HG03520 (cell line): Measurements from ENCODE around the gene NELL1.
"Not testable (repeated sequence)": the region's sequence is repeated elsewhere in the genome, so short reads cannot be mapped to it uniquely, and the experiment has no call there.

ENCODE experiments used
- ATAC-seq: cut with Tn5 transposase; IDR thresholded peaks from one replicate; pipeline ENCODE4 v1.9.1; 2021; ENCODE audit warnings: mild to moderate bottlenecking, moderate library complexity; ENCODE audit not compliant: unreplicated experiment

The NELL1 gene

DNA sequence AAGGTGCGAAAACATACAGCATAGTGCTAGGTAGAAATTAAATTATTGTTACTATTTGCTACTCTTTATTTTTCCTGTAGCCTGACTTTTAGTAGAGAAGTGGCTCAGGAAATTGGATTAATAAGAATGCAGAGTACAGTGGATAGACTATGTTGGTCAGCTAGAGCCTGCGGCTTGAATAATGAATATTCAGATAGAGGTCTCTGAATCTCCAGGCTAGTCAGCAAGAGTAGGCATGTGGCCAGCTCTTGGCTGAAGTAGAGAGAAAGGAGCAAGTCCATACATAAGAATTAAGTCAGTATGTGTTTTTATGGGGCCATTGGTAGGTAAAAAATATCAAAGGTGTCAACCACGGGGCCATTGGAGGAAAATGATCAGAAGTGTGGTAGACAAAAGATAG is 413.5 kb downstream of the NELL1 start:
- ATAC-seq: no peak

- ATAC-seq: no peak
Observed at GRCh38 chr11:21088930-21089329, 419.5 kb downstream of the NELL1 start.

DNA sequence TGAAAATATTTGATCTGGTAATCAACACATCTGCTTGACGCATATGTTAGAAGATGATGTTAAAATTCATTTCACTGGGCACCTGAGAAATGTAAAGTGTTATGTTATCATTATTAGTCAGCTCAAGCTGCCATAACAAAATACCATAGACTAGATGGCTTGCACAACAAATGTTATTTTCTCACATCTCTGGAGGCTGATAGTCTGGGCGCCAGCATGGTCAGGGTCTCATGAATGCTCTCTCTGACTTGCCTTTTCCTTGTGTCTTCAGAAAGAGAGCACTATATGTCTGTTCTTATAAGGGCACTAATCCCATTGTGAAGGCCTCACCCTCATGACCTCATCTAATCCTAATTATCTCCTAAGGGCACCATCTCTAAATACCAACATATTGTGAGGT is 435.3 kb downstream of the NELL1 start:
- no peak for ATAC-seq

DNA sequence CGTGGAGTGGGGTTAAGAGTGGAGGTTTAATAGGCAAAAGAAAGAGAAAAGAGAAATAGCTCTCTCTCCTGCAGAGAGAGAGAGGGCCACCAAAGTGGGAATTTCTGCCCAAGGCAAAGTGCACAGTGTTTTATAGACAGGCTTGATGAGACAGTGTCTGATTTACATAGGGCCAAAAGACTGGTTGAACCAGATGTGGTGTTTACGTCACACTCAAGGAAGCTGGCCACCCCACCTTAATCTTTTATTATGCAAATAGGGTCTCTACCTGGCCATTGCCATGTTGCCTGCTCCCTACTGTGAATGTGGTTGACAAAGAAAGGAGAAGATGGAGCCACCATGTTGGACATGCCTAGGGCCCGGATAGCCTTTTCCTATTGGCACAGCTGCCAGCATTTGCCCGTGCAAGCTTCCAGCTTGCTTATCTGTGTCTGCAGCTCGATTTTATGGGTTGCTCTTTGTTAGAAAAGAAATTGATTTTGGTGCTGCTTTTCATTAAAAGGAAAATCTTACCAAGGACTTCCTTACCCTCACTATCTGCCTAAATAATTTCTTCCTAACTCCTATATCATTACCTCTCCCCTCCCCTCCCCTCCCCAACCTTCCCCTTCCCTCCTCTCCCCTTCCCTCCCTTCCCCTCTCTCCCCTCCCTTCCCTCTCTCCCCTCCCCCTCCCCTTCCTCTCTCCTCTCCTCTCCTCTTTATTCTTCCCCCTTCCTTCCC is 436.0 kb downstream of the NELL1 start:
- ATAC-seq: no peak

- ATAC-seq: no peak
Observed at GRCh38 chr11:21109341-21109740, 440.0 kb downstream of the NELL1 start.

DNA sequence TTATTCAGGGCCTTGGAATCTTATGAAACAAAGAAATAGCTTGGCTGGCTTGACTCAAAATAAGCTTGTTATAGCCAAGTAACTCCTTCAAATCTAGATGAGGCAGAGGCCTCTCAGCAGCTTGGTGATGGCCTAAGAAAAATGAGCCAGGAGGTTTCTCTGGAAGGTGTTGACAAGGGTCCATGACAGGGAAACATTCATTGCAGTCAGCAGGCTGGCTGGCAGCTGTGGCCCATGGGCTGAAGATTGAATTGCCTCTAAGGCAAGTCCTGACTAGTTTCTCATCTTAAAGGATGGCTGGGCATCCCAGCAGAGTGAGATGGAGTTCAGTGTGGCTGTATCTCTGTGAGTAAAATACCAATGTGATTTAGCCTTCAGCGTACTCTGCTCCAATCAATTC is 441.0 kb downstream of the NELL1 start:
- ATAC-seq: no peak

DNA sequence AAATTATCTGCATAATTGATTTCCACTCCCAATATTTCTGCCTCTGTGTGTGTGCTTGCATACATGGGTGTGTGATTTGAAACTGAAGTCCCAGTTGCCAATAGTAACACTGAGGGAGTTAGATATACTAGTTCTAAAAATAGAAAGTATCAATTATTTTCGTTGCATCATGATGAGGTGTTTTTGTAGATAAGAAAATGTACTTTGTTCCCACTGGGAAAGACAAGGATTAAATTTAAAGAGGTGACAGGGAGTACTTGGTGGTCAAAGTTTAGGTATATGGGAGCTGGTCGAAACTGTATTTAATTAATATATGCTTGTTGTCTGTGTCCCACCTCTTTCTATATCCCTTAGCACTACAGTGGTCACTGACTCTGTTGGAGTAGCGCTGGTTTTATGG is 444.5 kb downstream of the NELL1 start:
- no peak for ATAC-seq

DNA sequence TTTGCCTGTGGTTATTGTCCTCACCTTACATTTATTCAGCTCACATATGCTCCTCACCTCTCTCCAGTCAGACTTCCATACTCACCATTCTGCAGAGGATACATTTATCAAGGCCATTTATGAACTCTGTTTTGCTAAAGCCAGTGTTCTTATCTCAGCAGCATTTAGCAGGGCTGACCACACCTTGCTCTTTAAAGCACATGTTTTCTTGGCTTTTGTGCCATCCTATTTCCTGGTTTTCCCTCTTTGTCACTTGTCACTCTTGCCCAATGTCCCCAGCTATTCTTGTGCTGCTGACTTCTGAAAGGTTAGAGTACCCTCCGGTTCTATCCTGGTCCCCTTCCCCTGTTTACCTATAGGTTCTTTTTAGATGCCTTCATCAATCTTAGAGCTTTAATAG is 446.6 kb downstream of the NELL1 start:
- ATAC-seq: no peak

DNA sequence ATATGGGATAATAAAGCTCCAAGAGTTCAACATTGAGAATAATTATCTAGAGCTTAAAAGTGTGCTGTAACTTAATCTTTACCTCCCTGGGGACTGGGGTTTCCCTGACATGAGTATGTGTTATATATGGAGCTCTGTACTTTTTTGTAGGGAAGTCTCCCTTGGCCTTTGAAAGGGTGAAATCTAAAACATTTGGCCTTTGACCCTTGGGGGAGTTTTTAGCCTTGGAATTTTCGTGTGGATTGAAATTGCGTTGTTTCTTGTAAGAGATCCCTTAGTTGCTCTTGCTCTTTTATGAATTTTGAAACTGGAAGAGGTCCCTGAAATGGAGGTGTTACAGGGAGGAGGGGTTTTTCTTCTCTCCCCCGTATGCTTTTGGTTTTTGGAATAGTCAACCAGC is 450.0 kb downstream of the NELL1 start:
- ATAC-seq: no peak

DNA sequence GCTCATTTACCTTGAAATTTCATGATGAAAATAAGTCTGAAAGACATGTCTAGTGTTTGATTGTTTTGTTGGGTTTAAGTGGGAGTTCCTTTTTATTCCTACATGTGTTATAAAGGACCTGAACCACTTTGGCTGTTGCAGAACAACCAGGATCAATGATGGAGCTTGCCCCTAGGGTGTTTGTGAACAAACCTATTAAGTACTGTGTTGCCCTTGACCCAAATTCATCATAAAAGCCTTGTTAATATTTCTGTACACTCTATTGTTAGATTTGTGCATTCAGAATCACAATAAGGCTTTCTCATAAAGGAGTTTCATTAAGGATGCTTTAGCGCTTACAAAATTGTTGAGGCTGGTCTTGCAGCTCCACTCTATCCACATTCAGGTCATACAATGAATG is 452.6 kb downstream of the NELL1 start:
- ATAC-seq: no peak

GRCh38 chr11:21122523-21122922 is 453.1 kb downstream of the NELL1 start:
- no peak for ATAC-seq

DNA sequence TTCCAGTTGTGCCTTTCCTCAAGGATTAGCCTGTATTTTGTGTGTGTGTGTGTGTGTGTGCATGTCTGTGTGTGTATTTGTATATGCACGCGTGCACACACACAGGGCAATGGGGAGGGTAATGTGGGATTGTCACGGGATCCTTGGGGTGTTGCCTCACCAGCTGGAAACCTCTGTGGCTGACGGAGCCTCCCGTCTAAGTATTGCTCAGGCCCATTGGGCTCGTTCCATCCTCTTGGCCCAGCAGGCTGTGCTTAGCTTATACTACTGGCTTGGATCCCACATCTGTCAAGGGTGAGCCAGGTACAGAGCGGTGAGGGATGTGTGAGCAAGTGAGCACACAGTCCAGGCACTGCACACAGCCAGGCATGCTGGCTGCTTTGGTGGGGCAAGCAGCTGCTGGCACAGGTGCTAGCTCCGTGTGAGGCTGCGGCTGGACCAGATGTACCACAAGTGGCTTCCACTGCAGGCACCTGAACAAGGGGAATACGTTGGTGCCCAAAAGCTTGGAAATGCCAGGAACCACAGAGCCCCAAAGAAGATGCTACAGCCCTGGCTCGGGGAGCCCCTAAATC is 462.8 kb downstream of the NELL1 start:
- no peak for ATAC-seq

- ATAC-seq: no peak
Observed at GRCh38 chr11:21133244-21133643, 463.9 kb downstream of the NELL1 start.

DNA sequence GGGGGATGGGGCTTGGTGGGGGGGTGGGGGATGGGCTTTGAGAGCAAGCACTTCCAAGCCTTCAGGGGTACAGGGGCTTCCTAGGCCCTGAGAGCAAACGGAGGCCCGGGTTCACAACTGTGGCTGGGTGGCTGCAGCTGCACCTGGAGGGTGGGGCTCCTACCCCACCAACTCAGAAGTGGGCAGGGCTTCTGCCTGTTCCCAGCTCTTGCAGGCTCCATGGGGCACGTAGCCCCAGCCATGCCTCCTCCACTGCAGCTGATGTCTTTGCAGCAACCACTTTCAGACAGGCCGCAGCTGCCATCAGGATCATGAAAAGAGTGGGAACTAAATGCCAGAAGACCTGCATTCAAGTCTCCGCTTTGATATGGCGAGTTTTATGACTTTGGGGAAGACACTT is 464.3 kb downstream of the NELL1 start:
- no peak for ATAC-seq

DNA sequence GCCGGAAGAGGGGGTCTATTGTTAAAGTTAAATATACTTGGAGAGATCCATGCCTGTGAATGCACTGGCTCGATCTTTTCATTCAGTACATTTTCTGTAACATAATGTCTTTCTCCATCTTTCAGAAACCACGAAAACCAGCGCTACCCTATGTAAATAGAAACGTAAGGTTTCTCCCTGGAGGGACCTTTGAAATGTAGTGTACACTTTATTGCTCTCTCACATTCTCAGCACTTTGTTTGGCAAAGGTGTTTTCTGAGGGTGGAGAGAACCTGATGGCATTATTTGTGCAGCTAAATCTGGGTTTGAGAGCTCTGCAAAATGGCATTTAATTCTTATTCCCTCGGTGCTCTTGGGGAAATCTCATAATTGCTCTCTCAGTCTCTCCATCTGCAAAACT is 468.4 kb downstream of the NELL1 start:
- ATAC-seq: no peak

- ATAC-seq: not testable (repeated sequence)
Observed at GRCh38 chr11:21141557-21141956, 472.2 kb downstream of the NELL1 start.

GRCh38 chr11:21142007-21142406 is 472.6 kb downstream of the NELL1 start:
- ATAC-seq: no peak

DNA sequence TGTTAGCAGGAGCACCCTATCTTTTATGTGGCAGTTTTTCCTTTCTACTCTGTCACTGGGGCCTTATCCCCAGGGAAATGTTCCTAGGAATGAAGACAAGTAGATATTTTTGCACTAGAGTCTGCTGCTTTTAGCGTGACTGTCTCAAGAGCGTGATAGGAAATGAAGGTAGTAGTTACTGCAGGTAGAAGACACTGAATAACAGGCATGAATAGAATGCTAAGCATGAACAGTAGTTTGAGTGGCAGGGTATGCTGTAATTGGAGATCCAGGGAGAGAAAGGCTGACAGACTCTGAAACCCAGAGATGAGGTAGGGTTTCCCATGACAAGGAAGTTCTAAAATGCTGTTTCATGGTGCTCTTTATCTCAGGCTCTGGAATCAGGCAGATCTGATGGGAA is 475.1 kb downstream of the NELL1 start:
- ATAC-seq: no peak

DNA sequence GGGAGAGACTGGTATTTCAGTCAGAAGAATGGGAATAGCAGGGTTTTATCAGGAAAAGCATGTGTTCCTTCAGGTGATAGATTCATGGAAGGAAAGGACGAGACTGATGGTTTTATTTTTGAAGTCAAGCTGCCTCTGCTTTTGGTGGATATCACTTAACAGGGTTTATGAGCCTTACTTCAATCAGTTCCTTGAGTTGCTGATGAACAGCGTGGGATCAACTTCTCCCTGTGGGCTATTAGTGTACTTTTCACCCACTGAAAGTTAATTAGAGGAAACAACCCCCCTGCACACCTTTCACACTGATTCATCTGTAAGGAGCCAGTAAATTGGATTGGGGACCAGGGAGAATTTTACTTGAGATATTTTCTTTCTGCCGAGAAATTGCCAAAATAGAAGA is 479.0 kb downstream of the NELL1 start:
- ATAC-seq: no peak

GRCh38 chr11:21160140-21160539 is 490.8 kb downstream of the NELL1 start:
- no peak for ATAC-seq

DNA sequence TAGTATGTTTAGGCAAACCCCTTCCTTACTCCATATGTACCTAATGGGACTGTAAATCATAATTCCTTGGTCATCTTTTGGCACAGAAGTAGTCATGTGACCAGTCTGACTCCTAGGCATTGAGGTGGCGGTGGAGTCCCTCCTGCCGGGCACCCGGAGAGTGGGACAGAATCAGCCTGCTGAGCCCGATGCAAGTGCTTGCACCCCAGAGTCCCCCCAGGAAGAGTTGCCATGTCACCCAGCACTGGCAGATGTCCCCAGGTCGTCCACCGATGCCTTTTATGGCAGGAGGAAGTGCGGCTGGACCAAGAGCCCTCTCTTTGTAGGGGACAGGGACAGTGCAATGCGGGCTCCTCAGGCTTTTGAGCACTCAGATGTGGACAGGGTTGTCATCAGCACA is 500.3 kb downstream of the NELL1 start:
- no peak for ATAC-seq

- no peak for ATAC-seq
Observed at GRCh38 chr11:21173476-21173875, 504.1 kb downstream of the NELL1 start.

DNA sequence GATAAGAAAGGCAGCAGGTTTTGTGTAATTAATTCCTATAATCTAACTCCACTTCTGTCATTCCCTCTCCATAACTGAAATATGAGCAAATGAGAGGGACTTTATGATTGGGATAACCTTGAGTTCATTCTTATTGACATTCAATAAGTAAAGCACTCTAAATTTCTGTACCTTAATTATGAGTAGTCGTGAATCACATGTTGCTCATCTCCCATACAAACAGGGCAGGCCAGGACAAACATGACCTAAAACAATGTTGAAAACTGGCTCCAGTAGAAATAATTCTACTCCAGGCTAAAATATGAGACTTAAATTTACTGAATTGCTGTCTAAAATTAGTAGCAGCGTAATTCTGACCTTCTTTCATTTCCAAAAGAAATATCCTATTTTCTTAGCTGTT is 505.4 kb downstream of the NELL1 start:
- no peak for ATAC-seq
